Ishikawa (cell line): ENCODE results near the gene SLCO4A1.

Experiments
- CEBPB ChIP-seq: IDR thresholded peaks from 2 replicates; pipeline ENCODE4 v1.6.1; 2012
- CREB1 ChIP-seq: IDR thresholded peaks from 2 replicates; pipeline ENCODE4 v1.6.1; 2012; ENCODE audit warnings: low read depth
- EGR1 ChIP-seq: IDR thresholded peaks from 2 replicates; pipeline ENCODE4 v1.6.1; 2012
- EP300 ChIP-seq: IDR thresholded peaks from 2 replicates; pipeline ENCODE4 v1.6.1; 2012; ENCODE audit warnings: borderline replicate concordance
- FOXM1 ChIP-seq: IDR thresholded peaks from 2 replicates; pipeline ENCODE4 v1.6.1; 2012; ENCODE audit warnings: low read depth, borderline replicate concordance
- MAX ChIP-seq: IDR thresholded peaks from 2 replicates; pipeline ENCODE4 v1.6.1; 2012
- NFIC ChIP-seq: IDR thresholded peaks from 2 replicates; pipeline ENCODE4 v1.6.1; 2012
- RAD21 ChIP-seq: IDR thresholded peaks from 2 replicates; pipeline ENCODE4 v1.6.1; 2012; ENCODE audit warnings: low read depth
- REST ChIP-seq: IDR thresholded peaks from 2 replicates; pipeline ENCODE4 v1.6.1; 2012; ENCODE audit warnings: low read depth, mild to moderate bottlenecking
- TAF1 ChIP-seq: IDR thresholded peaks from 2 replicates; pipeline ENCODE4 v1.6.1; 2012; ENCODE audit warnings: low read depth, mild to moderate bottlenecking
- TCF12 ChIP-seq: IDR thresholded peaks from 2 replicates; pipeline ENCODE4 v1.6.1; 2012; ENCODE audit warnings: low read depth
- TEAD4 ChIP-seq: IDR thresholded peaks from 2 replicates; pipeline ENCODE4 v1.6.1; 2012
- YY1 ChIP-seq: IDR thresholded peaks from 2 replicates; pipeline ENCODE4 v1.6.1; 2012; ENCODE audit warnings: low read depth
- ZBTB7A ChIP-seq: IDR thresholded peaks from 2 replicates; pipeline ENCODE4 v1.6.1; 2012; ENCODE audit warnings: low read depth
- TF ChIP-seq, protein P1 (sequence below): IDR thresholded peaks from 2 replicates; pipeline ENCODE4 v1.6.1; 2012

The SLCO4A1 gene

GRCh38 chr20:62675877-62676260 lies 33.6 kb downstream of the SLCO4A1 start:
- TF ChIP-seq EP300: no peak
- TF ChIP-seq YY1: no peak
- TF ChIP-seq TEAD4: no peak

- TF ChIP-seq TAF1 (no peak), REST (no peak), FOXM1 (no peak), RAD21 (no peak), CEBPB (no peak), YY1 (no peak), CREB1 (no peak), TCF12 (no peak), NFIC (no peak), MAX (no peak), ZBTB7A (no peak), TEAD4 (no peak), EP300 (no peak)
- TF ChIP-seq, protein P1, sequence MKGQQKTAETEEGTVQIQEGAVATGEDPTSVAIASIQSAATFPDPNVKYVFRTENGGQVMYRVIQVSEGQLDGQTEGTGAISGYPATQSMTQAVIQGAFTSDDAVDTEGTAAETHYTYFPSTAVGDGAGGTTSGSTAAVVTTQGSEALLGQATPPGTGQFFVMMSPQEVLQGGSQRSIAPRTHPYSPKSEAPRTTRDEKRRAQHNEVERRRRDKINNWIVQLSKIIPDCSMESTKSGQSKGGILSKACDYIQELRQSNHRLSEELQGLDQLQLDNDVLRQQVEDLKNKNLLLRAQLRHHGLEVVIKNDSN: no peak
These were observed 34.7 kb downstream of the SLCO4A1 start for GRCh38 chr20:62676976-62677375.

- TF ChIP-seq MAX (no peak), REST (no peak)
These were observed 35.4 kb downstream of the SLCO4A1 start for GRCh38 chr20:62677678-62678077.

DNA sequence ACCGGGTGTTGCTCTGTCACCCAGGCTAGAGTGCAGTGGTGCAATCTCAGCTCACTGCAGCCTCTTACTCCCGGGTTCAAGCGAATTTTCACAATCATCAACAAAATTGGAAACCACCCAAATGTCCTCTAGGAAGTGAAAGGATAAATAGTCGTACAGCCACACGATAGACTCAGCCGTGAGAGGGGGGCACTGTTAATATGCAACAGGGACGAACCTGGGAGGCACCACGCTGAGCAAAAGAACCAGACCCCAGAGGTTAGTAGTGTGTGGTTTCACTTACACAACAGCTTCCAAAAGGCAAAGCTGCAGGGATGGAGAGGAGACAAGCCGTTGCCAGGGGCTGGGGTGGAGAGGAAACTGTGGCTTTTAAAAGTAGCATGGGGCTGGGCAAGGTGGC lies 36.2 kb downstream of the SLCO4A1 start:
- no peak for TF ChIP-seq FOXM1
- no peak for TF ChIP-seq CEBPB
- no peak for TF ChIP-seq EGR1
- TF ChIP-seq TEAD4: no peak
- TF ChIP-seq REST: no peak
- no peak for TF ChIP-seq EP300
- no peak for TF ChIP-seq TAF1
- TF ChIP-seq TCF12: no peak
- no peak for TF ChIP-seq MAX
- TF ChIP-seq ZBTB7A: no peak
- no peak for TF ChIP-seq NFIC
- TF ChIP-seq YY1: no peak
- TF ChIP-seq CREB1: no peak
- TF ChIP-seq, protein P1: no peak
- TF ChIP-seq RAD21: no peak

DNA sequence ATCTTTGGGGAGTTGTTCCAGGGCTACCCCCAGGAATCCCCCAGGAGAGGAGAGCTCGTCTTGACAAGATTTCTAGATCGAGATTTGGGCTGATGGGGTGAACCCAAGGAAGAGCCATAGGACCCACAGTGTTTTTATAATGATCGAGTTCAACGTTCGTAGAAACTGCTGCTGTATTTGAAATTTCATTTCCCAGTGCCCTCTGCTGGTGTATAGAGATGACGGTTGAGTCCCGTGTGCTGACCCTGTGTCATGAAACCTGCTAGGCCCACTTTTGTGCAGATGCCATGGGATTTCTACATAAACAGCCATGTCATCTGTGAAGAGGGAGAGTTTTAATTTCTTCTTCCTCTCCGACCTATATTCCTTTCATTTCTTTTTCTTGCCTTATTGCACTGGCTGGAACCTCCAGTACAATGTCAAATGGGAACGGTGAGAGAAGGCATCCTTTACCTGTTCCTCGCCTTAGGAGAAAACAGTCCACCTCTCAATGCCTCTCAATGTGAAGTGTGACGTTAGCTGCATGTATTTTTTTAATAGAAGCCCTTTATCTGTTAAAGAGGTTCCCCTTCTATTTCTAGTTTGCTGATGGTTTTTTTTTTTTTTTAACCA lies 37.8 kb downstream of the SLCO4A1 start:
- TF ChIP-seq TAF1 (no peak), NFIC (no peak), CREB1 (no peak), EP300 (no peak), TEAD4 (no peak), ZBTB7A (no peak), CEBPB (no peak), REST (no peak), TCF12 (no peak), YY1 (no peak), EGR1 (no peak), RAD21 (no peak), FOXM1 (no peak), MAX (no peak)
- TF ChIP-seq, protein P1: no peak
